Panc1 (cell line): Measurements from ENCODE around the gene CPAMD8.

ENCODE experiments used
- CTCF ChIP-seq: fragments of 450-650 bp; IDR thresholded peaks from 2 replicates; pipeline ENCODE4 v1.5.1; 2017; ENCODE audit warnings: mild to moderate bottlenecking
- POLR2AphosphoS5 ChIP-seq: IDR thresholded peaks from 2 replicates; pipeline ENCODE4 v1.6.1; 2012; ENCODE audit warnings: mild to moderate bottlenecking, low read depth, low read length, moderate library complexity
- REST ChIP-seq, 2 experiments: IDR thresholded peaks; 2 replicates each; pipeline ENCODE4 v1.6.1; 2011 to 2012; ENCODE audit warnings: low read depth in 2 of 2, control low read depth in 1 of 2, low read length in 1 of 2, mild to moderate bottlenecking in 1 of 2, moderate library complexity in 1 of 2; ENCODE audit not compliant: insufficient read depth in 1 of 2

- TF ChIP-seq CTCF (no peak), POLR2AphosphoS5 (no peak), REST (IDR thresholded peaks at IDR 0.05; ENCODE audit: insufficient read depth in 1 of 2, low read depth in 2 of 2, low read length in 1 of 2) (no peak)
These were observed 117.9 kb downstream of the CPAMD8 start for GRCh38 chr19:16908759-16909158.
